ENCODE measurements around the gene MROH7.
"Not testable (repeated sequence)": the region's sequence is repeated elsewhere in the genome, so short reads cannot be mapped to it uniquely, and the experiment has no call there.

MROH7 gene

GRCh38 chr1:54610601-54611580 lies 30.7 kb upstream of the MROH7 start:
- no peak for DNase-seq

- no peak for DNase-seq
Measured at GRCh38 chr1:54611621-54612020, 30.0 kb upstream of the MROH7 start.

DNA sequence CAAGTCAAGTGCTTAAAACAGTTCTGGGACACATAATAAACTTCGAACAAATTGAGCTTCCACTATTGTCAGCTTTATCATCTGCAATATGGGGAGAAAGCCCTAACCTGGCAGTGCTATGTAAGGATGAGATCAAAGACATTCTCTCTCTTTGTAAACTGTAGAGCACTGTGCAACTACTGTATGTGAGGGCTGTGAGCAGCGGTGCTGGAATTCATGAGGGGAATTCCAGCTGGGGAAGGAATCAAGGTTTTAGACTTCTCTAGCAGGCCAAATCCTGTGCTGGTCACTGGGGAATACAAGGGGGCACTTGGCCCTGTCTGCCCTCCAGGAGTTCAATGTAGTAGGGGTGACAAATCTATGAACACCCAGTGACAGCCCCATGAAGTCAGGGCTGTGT lies 27.6 kb upstream of the MROH7 start:
- no peak for DNase-seq

DNA sequence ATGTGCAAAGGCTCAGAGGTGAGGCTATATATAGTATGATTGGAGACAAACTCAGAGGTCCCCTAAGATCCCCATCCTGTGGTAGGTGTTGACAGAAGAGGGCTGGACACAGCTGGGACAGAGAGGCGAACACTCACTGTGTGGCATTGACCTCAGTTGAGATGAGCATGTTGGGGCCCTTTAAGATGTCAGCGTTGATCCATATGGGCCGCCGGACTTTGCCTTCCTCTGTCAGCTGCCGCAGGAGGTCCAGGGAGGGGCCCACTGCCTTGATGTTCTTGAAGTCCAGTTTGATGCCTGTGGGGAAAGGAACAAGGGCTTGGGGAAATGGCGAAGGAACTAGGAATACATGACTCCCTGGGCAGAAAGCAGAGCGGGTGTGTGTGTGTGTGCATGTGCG lies 27.0 kb upstream of the MROH7 start:
- DNase-seq, result no peak

GRCh38 chr1:54615531-54616279 lies 25.9 kb upstream of the MROH7 start:
- DNase-seq, result no peak

DNA sequence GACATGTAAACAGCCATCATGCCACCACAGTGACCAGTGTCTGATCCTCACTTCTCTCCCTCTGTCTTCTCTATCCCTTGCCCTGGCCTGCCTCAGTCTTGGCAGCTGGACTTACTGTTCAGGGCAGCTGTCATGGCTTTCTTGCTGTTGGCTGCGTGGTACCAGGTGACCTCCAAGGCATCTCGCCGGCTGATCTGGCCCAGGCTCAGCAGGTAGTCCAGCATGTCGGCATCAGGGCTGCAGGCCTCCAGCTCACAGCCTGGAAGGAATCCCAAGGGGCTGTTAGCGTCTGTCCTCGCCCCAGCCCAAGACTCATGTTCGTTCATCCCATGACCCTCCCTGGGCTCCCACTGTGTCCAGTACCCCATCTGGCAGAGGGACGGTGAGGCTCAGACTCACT lies 21.8 kb upstream of the MROH7 start:
- no peak for DNase-seq

DNA sequence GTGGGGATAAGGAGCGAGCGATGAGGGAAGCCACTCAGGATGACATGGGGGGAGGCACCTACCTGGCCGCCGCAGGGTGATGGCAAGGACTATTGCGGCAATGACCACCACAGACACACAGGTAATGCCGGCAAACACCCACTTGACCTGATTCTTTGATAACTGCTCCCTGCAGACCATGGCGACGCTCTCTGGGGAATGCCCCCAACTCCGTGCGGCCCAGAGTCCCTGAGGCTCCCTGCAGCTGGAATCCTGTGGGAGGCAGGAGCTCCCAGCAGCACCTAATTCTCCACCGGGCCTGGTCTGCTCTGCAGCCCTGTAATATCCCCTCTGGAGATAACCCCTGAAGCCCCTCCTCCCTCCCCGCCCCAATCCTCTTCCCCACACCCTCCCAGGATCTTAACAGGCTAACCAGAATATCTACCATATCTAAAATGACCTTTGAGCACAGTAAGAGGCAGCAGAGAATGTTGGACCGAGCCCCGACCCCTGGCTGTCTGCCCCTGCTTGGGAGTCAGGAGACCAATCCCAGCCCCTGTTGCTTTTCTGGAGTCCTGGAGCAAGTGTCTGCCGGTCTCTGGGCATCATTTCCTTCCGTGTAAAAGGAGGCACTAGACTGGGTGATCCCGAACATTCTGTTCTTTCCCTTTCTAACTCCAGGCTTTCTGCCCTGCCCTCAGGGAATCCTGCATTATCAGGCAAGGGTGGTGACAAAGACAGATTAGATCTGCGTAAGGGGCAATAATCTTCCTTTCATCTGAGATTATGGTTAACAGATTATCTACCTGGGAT lies 18.2 kb upstream of the MROH7 start, which contains the start of gene FAM151A:
FAM151A (minus strand) TSS at position 310 of the 792 bp plus-strand sequence; CDS start at position 180, 130 bp downstream.
- no peak for DNase-seq

- no peak for DNase-seq
Measured at GRCh38 chr1:54624466-54625464, 16.8 kb upstream of the MROH7 start.

GRCh38 chr1:54627196-54627595 lies 14.4 kb upstream of the MROH7 start:
- no peak for DNase-seq

DNA sequence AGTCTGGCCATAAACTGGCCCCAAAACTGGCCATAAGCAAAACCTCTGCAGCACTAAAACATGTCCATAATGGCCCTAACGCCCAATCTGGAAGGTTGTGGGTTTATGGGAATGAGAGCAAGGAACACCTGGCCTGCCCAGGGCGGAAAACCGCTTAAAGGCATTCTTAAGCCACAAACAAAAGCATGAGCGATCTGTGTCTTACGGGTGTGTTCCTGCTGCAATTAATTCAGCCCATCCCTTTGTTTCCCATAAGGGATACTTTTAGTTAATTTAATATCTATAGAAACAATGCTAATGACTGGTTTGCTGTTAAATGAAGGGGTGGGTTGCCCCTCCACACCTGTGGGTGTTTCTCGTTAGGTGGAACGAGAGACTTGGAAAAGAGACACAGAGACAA lies 5.8 kb upstream of the MROH7 start:
- DNase-seq, result not testable (repeated sequence)

DNA sequence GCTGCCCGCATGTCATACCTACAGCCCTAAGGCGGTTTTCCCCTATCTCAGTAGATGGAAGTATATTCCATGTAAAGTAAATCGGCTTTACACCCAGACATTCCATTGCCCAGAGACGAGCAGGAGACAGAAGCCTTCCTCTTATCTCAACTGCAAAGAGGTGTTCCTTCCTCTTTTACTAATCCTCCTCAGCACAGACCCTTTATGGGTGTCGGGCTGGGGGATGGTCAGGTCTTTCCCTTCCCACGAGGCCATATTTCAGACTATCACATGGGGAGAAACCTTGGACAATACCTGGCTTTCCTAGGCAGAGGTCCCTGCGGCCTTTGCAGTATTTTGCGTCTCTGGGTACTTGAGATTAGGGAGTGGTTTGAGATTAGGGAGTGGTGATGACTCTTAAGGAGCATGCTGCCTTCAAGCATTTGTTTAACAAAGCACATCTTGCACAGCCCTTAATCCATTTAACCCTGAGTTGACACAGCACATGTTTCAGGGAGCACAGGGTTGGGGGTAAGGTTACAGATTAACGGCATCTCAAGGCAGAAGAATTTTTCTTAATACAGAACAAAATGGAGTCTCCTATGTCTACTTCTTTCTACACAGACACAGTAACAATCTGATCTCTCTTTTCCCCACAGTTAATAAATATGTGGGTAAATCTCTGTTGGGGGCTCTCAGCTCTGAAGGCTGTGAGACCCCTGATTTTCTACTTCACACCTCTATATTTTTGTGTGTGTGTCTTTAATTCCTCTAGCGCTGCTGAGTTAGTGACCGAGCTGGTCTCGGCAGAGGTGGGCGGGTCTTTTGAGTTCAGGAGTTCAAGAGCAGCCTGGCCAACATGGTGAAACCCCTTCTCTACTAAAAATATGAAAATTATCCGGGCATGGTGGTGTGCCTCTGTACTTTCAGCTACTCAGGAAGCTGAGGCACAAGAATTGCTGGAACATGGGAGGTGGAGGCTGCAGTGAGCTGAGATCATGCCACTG lies 4.8 kb upstream of the MROH7 start:
- DNase-seq, result not testable (repeated sequence)

- DNase-seq, result no peak
Measured at GRCh38 chr1:54640361-54640760, 1.2 kb upstream of the MROH7 start.

DNA sequence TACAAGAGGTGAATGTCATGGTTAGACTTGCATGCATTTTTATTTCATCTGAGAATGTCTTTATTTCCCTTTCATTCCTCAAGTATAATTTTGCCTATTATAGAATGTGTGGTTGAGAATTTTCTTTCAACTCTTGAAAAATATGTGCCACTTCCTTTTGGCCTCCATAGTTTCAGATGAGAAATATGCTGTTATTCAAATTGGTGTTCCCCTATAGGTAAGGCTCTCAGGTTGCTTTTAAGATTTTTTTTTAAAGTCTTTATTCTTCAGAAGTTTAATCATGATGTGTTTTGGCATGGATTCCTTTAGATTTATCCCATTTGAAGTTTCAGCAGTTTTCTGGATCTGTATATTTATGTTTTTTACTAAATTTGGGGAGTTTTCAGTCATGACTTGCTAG lies 2.1 kb downstream of the MROH7 start:
- DNase-seq, result no peak

GRCh38 chr1:54645806-54646676 lies 4.5 kb downstream of the MROH7 start:
- DNase-seq, result no peak

- DNase-seq, result no peak
Measured at GRCh38 chr1:54649130-54649898, 7.7 kb downstream of the MROH7 start.

DNA sequence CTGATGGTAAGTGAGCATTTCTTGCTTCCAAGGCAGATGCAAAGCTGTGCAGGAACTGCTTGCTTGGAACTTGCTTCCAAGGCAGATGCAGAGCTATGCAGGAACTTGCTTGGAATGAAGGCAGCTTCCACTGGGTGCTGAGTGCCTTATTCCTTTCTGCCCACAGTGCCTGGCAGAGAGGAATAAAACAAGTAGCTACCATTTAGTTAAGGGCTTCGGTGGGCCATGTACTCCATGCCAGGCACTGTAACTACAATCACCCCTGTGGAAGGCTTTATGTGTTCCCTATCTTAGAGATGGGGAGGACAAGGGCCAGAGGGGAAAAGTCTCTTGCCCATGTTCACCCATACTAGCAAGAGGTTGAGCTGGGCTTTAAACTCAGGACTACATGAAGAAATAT lies 8.3 kb downstream of the MROH7 start:
- no peak for DNase-seq

DNA sequence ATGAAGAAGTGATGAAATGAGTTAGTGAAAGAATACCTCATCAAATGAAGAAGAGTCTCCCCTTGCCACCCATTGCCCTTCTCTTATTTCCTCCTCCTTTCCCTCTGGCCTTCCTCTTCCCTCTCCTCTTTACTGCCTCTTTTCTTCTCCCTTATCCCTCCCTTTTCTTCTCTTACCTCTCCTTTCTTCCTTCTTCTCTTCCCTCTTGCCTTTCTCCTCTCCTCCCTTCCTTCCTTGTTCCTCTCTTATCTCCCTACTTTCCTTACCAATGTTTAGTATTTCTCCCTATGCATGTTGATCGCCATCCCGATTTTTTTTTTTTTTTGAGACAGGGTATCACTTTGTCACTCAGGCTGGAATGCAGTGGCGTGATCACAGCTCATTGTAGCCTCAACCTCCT lies 8.8 kb downstream of the MROH7 start:
- no peak for DNase-seq

DNA sequence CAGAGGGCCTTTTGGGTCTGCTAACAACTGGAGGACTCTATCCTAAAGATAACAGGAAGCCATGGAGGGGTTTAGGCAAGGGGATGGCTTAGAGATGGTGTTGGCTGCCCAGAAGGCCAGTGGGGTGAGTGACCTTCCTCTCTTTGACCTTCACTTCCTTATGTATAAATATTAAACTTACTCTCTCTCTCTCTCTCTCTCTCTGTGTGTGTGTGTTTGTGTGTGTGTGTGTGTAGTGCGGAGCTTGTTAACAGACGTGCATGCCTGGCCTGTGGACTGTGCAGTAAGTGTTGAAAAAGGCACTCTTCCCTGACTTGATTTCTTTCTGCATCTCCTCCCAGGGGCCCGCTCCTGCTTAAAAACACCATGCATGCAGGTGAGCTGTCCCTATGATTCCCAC lies 10.0 kb downstream of the MROH7 start:
- no peak for DNase-seq

GRCh38 chr1:54652168-54652567 lies 10.6 kb downstream of the MROH7 start:
- DNase-seq, result no peak

Measured in NCI-H1092 (cell line).